ENCODE measurements around the gene CX3CR1.
"Not testable (repeated sequence)": the region's sequence is repeated elsewhere in the genome, so short reads cannot be mapped to it uniquely, and the experiment has no call there.

CX3CR1 gene, protein sequence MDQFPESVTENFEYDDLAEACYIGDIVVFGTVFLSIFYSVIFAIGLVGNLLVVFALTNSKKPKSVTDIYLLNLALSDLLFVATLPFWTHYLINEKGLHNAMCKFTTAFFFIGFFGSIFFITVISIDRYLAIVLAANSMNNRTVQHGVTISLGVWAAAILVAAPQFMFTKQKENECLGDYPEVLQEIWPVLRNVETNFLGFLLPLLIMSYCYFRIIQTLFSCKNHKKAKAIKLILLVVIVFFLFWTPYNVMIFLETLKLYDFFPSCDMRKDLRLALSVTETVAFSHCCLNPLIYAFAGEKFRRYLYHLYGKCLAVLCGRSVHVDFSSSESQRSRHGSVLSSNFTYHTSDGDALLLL

DNA sequence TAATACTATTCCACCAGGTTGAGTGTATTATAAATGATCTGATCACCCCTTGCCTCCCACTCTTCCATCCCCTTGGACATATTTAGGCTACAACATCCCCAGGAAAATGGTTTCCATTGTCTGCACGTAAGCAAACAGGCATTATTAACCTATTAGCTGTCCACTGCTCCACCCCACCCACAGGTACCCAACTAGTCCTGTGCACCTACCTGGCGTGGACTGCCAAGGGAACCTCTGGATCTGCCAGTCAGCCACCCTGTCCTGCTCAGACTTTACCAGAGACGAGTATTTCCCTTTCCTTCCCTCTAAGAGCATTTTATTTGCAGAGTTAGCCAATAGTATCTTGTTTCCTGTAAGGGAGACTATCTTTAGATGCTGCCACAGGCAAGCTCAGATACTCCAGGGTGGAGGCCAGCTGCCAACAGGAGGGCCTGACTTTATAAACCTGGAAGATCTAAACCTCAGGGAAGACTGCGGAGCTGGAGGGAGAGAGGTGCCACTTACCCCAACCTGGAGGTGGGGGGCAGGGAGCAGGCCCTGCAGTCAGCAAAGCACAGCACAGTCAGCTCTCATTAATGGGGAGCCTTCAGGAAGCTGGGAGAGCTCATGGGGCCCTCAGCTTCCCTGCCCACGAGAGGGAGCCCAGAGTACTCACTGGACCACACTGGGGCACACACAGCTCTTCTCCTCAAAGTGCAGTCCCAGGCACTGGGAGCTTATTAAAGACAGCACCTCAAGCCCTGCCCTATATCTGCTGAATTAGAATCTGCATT lies at the start of gene CX3CR1:
CX3CR1 (minus strand) TSS at position 292 of the 773 bp plus-strand sequence. CDS start 13,527 bp downstream, outside the sequence.
- no peak for DNase-seq

DNA sequence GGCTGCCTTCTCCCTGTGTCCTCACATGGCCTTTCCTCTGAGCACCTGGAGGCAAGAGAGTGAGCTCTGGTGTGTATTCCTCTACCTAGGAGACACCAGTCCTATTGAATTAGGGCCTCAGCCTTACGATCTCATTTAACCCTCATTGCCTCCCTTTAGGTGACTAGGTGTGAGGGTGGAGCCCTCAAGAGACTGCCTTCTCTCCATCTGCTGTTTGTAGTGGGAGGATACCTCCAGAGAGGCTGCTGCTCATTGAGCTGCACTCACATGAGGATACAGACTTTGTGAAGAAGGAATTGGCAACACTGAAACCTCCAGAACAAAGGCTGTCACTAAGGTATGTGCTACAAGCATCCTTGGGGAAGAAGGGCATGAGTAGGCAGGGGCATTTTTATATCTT lies 49.7 kb upstream of the CX3CR1 start, which contains the start of gene CCR8:
CCR8 (plus strand) TSS at position 217 of the 400 bp plus-strand sequence. CDS start 2,623 bp downstream, outside the sequence.
- DNase-seq = no peak

DNA sequence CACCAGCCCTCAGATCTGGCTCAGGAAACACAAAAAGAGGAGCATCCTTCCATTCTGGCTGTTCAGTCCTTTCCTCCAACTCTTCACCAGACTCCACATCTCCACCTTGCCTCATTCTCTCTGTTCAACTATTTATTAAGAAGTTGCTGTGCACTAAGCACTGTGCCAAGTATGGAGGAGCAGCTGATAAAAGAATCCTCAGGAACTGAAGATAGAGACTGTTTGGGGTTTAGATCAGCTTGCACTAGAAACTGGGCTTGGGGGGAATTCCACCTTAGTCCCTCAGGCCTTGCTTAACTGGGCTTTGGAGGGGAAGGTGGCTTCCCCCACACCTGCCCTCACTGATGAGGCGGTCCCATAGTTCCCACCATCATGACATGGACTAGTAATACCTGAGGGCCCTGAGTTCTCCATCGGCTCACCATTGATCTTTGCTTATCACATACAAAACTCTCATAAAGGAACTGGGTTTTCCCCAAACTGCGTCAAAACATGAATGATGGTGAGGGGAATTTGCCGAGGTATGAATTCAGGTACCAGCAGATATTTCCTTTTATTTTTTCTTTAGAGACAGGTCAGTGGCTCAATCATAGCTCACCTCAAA lies 48.0 kb upstream of the CX3CR1 start:
- DNase-seq = no peak

DNA sequence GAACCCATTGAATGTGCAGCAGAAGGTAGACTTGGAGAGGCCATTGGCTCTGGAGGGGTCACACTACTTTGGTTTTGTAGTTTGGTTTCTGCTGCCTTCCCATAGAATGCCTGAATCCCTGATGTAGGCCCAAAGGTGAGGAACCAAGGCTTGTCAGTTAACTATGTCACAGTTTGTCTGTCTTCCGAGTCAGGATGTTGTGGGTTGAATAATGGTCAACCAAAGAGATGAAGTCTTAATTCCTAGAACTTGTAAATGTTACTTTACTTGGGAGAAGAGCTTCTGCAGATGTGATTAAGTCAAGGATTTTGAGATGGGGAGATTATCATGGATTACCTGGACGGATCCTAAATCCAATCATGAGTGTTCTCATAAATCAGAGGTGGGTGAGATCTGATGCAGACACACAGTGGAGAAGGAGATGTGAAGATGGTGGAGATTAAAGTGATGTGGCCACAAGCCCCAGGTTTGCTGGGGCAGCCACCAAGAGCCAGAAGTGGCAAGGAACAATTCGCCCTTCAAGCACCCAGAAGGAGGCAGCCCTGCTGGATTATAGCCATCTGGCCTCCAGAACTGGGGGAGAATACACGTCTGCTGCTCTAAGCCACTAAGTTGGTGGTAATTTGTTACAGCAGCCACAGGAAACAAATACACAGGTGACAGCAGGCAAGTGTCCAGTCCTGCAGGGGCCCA lies 47.4 kb upstream of the CX3CR1 start:
- no peak for DNase-seq

DNA sequence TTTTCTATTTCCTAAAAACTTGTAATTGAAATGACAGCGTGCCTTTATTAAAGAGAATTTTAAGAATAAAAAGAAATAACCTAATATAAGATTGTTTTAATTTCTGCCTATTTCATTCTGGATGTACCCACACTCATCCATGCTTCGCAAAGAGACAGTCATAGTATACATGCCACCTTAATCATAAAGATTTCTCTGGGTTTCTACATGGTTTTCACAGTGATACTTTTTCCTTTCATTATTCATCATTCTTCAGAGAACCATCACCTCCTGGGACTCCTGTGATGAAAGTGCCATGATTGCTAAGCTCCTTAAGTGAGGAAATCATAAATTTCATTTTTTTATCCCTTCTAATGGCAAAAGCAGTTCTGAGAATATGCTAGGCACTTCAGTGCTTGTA lies 45.4 kb upstream of the CX3CR1 start:
- no peak for DNase-seq

DNA sequence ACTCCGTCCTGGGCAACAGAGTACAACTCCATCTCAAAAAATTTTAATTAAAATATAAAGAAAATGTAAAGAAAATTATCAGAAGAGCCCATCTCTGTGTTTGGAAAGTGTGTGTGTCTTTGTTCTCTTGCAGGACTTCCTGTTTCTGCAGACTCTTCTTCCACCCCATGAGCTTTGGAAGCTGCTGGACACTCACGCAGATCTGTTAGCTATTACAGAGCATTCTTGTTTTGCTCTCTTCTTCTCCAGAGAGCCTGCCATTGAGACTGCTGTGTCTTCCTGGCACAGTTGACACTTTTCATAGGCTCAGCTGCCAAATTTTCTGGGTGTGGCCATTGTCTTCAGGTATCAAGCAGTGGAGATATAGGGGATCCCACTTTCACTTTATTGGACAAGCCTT lies 43.7 kb upstream of the CX3CR1 start:
- no peak for DNase-seq

DNA sequence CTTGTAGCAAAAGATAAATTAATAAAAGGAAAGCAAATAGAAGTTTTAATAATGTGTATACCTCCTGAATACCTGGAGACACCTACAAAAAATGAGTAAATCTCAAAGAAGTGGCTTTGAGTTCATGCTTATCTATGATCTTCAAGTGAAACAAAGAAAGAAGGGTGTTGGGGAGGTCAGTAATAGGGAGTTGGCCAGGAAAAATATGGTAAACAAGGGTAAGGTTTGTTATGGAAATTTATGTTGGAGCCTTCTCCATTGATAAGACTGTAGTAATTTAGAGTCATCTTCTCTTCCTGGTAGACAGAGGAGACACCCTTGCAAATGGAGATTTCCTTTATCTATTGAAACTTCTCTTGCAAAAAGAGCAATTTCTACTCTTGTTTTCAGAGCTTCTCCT lies 43.1 kb upstream of the CX3CR1 start:
- no peak for DNase-seq

DNA sequence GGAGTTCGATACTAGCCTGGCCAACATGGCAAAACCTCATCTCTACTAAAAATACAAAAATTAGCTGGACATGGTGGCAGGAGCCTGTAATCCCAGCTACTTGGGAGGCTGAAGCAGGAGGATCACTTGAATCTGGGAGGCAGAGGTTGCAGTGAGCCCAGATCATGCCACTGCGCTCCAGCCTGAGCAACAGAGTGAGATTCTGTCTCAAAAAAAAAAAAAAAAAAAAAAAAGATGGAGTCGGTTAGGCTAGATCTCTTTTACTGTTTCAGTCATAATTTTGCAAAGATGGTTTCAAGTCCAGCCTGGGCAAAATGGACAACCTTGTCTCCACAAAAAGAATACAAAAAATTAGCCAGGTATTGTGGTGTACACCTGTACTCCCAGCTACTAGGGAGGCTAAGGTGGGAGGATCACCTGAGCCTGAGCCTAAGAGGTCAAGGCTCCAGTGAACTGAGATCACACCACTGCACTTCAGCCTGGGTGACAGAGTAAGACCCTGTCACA lies 42.4 kb upstream of the CX3CR1 start:
- not testable (repeated sequence) for DNase-seq

DNA sequence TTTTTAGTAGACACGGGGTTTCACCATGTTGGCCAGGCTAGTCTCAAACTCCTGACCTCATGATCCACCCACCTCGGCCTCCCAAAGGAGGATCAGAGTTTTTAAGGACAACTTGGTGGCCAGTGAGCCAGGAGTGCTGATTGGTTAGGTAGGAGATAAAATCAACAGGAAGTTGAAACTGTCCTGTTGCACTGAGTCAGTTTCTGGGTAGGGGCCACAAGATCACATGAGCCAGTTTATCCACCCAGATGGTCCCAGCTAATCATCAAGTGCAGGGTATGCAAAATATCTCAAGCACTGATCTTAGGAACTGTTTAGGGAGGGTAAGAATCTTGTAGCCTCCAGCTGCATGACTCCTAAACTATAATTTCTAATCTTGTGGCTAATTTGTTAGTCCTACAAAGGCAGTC lies 41.7 kb upstream of the CX3CR1 start:
- not testable (repeated sequence) for DNase-seq

DNA sequence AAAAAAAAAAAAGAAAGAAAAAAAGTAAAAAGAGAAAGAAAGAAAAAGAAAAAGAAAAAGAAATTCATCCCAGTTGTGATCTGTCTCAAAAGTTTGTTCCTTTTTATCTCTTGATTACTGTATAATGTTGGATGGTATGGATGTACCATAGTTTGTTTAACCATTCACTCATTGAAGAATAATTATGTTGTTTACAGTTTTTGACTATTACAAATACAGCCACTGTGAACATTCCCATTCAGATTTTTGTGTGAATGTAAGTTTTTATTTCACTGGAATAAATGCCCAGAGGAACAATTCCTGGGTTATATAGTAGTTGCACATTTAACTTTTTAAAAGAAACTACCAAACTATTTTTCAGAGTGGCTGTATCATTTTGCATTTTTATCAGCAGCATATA lies 39.4 kb upstream of the CX3CR1 start:
- no peak for DNase-seq

DNA sequence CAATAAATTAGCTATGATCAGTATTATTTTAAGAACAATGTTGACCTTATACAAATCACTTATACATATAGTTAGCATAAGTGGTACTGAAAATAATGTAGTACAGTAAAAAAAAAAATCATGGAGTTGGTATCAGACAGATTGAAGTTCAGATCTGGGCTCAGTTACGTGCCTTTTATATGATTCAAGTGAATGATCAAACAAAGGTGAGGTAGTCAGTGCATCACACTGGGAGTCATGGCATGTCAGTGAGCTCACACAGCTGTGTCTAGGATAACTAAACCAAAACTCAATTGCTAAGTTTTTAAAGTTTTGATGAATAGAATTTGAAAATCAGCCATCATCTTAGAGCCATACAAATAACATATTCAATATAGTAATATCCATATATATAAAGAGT lies 38.5 kb upstream of the CX3CR1 start:
- DNase-seq = no peak

DNA sequence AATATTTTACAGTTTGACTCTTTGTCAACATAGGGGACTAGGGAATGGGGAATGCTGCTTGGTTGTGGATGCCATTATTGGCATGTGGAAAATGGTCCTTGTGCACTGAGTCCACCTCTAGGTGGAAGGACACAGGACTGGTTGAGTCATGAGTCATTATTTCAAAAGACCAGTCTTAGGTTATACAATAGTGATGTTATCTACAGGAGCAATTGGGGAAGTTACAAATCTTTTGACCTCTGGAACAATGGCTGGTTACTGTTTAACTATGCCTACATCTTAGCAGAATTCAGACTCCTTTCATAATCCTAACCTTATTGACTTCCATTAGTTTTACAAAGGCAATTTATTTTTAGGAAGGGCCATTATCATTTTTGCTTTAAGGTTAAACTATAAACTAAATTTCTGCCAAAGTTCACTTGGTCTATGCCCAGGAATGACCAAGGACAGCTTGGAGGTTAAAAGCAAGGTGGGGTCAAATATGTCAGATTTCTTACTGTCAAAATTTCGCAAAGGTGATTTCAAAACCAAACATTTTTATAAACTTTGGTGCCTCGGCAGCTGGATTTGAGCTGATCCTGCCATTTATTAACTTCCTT lies 37.8 kb upstream of the CX3CR1 start:
- no peak for DNase-seq

DNA sequence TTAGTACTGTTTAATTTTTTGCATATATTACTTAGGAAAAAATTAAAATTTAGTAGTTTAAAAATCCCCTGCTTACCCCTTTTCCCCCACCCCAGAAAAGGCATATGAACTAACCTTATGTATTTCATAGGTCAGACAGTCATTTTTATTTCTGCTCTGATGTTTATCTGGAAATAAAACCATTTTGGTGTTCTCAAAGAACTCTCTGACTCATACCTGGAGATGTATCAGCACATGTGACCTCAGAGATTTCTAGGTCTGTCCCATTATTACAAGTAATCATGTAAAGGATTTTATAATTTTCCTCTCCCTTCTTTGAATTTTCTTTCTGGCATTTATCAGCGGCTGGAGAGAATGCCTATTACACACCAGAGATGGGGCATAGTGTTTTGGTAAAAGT lies 35.6 kb upstream of the CX3CR1 start:
- DNase-seq = no peak

DNA sequence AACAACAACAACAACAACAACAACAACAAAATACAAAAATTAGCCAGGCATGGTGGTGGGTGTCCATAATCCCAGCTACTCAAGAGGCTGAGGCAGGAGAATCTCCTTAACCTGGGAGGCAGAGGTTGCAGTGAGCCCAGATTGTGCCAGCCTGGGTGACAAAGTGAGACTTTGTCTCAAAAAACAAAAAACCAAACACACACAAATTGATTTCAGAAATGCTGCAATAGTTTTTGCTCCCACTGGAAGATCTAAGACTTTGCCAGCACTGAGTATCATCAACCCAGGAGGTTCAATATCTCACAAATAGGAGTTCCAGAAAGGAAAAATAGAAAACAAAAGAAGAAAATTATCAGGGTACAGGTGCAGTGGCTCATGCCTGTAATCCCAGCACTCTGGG lies 33.5 kb upstream of the CX3CR1 start:
- DNase-seq = no peak

DNA sequence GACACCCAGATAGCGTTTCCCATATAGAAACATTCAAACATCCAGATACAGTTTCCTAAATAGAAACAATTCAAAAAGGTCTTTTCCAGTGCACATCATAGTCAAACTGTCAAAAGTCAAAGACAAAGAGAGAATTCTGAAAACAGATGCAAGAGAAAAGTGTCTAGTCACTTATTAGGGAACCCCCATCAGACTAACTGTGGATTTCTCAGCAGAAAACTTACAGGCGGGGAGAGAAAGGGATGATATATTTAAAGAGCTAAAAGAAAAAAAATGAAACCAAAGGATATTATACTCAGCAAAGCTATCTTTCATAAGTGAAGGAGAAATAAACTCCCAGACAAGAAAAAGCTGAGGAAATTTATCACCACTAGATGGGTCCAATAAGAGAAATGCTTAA lies 22.3 kb upstream of the CX3CR1 start:
- DNase-seq = no peak

DNA sequence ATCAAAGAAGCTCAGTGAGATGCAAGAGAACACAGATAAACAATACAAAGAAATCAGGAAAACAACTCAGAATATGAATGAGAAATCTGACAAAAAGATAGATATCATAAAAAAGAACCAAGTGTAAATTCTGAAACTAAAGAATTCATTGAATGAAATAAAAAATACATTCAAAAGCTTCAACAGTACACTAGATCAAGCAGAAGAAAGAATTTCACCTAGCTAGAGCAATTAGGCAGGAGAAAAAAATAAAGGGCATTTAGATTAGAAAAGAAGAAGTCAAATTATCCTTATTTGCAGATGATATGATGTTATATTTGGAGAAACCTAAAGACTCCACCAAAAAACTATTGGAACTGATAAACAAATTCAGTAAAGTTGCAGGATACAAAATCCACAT lies 19.4 kb upstream of the CX3CR1 start:
- no peak for DNase-seq

DNA sequence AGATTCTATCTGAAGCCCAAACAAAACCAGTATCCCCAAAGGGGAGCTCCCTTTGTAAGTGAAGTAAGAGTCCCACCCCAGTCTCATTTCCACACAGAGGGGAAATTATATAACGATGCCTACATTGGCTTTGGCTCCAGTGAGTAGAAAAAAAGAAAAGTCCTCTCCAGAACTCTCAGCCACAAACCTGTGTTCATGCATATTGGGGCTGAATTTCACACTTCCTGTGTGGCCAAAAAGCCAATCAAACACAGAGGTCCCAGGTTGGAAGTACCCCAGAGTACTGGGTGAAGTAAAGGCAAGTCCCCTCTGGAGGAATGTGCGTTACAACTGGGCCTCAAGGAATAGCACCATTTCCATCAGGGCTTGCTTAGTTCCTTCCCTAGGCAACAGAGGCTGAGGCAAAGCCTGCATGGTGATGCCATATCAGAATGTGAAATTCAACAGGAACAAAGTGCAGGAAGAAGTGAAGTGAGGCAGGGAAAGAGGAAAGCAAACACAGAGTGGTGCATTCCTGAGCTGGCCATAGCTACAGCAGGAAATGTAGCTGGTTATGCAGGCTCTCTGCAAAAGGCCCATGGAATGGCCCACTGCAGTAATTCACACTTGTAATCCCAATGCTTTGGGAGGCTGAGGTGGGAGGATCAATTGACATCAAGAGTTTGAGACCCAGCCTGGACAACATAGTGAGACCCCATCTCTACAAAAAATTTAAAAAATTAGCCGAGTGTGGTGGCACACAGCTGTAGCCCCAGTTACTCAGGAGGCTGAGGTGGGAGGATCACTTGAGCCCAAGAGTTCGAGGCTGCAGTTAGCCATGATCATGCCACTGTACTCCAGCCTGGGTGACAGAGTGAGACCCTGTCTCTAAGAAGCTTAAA lies 16.6 kb upstream of the CX3CR1 start:
- DNase-seq = no peak

DNA sequence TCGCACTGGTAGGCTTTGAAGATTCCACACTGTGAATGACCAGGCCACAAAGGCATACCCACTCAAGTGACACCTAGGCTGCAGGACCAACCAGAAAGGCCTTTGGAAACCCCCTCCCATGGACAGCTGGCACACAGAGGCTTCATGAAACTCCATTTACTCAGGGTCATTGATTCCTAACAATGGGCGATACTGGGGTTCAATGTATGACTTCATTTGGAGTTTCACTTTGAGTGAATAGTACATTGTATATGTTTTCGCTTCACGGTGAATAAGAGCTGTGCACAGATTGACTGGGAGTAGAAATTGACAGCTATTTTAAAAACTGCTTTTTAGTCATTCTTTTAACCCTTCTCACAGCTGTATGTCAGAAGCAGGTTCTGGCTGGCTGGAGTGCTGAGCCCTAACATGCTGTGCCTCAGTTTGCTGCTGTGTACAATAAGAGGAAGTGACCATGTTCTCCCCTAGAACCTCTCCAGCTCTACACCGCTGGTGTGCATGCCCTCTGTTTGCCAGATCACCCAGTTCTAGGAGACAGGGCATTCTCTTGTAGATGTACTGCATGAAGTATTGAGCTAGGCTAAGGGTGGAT lies 15.4 kb upstream of the CX3CR1 start:
- DNase-seq = no peak

DNA sequence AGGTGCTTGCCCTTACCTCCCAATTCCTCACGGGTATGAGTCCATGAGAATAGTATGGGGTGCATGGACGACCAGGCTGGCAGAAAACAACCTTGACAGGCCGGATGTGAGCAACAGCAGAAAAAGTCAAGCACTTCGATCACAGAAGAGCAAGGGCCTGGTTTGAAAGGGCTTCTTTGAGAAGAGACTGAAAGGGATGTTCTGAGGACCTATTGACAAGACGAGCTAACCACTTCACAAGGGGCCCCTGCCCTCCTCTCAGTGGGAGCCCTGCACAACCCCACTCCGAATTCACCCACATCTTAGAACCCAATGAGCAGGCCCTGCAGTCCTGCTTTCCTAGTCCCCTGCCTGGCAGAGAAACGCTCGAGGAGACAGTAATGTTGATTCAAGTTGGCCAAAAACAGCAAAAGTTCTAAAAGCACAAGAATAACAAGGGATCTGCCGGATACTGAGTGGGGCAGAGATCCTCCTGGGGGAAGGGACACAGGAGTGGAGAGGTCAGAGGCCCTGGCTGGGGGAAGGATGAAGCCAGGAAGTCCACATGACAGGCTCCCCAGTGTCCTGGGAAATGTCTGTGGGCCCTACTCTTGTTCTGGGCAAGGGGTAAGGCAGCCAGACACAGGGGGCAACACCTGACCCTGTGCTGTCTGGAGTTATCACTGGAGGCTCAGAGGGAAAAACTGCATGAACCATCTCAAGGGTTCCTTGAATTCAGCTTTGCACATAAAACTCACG lies 14.8 kb upstream of the CX3CR1 start:
- DNase-seq = no peak

DNA sequence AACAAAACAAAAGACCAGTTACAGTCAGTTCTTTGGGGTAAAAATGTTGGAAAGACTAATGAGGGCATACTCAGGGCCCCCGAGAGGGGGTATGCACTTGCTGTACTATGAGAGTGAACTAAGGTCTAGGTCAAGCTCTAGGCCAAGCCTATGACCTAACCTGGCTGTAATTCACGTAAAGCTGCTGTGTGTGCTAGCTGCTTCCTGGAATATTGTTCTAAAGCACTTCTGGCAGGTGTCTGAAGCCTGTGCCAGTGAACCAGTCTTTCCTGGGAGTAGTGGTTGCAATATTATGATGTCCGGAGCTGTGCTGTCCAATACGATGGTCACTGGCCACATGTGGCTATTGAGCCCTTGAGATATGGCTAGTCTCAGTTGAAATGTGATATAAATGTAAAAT lies 13.1 kb upstream of the CX3CR1 start:
- DNase-seq = no peak

Data from NCI-H1105 (cell line).